Endothelial cell of umbilical vein (primary cell): ENCODE results near the gene FANCF. TPM values are rescaled to one million over a fixed set of nuclear protein-coding genes. Genes with fewer than 3 reads are reported as not detected.

Source experiments
- BruUV-seq: library from RNA; stranded (reverse); fragments of 400-500 nt; replicated peaks from 2 replicates; lab custom pipeline; 2021; lab: Mats Ljungman, UMichigan
- CTCF ChIA-PET: fragments of 300-600, 350-600 bp; sonication (Branson Sonifier 250); formaldehyde crosslinking; loops from one replicate; lab custom pipeline; 2021; ENCODE audit warnings: antibody characterized with exemption, inconsistent platforms; lab: Charles Lee
- POLR2A ChIA-PET: fragments of 300-600, 350-600 bp; sonication (Branson Sonifier 250); formaldehyde crosslinking; loops from one replicate; lab custom pipeline; 2021; ENCODE audit warnings: antibody characterized with exemption, inconsistent platforms; lab: Charles Lee
- DNase-seq: peaks from one replicate; pipeline ENCODE4 v3.0.0-alpha.2; 2011; ENCODE audit warnings: low read depth, low spot score
- FAIRE-seq: peaks from 2 replicates; lab custom pipeline; 2011; peaks lifted over from hg19 to GRCh38; lab: Jason Lieb, UNC
- H2AFZ ChIP-seq: 2 replicates; pipeline ENCODE4 v1.6.0; 2012; ENCODE audit warnings: low read depth, low read length, control low read depth, inconsistent platforms
- H3K27ac ChIP-seq: 2 replicates; pipeline ENCODE4 v1.5.1; 2011; ENCODE audit warnings: low read depth, mild to moderate bottlenecking, control low read depth, low read length, moderate library complexity; ENCODE audit not compliant: insufficient read depth
- H3K27me3 ChIP-seq, 2 experiments: 2 replicates each; pipeline versions ENCODE4 v1.6.0 to v1.6.1; 2011; ENCODE audit warnings: low read length in 2 of 2, mixed read lengths in 1 of 2; ENCODE audit not compliant: control insufficient read depth in 2 of 2, insufficient read depth in 2 of 2
- H3K36me3 ChIP-seq, 2 experiments: 2 replicates in 1 of 2; 3 replicates in 1 of 2; pipeline ENCODE4 v1.5.1; 2011; ENCODE audit warnings: low read length in 2 of 2, mild to moderate bottlenecking in 1 of 2, moderate library complexity in 1 of 2; ENCODE audit not compliant: control insufficient read depth in 2 of 2, insufficient read depth in 2 of 2; ENCODE audit errors: extremely low read depth in 1 of 2
- H3K4me1 ChIP-seq: 3 replicates; pipeline ENCODE4 v1.5.1; 2011; ENCODE audit warnings: mild to moderate bottlenecking, low read length; ENCODE audit not compliant: control insufficient read depth, insufficient read depth; ENCODE audit errors: extremely low read depth
- H3K4me2 ChIP-seq: 2 replicates; pipeline ENCODE4 v1.6.1; 2011; ENCODE audit warnings: low read length, control low read depth, mixed read lengths; ENCODE audit not compliant: insufficient read depth
- H3K4me3 ChIP-seq, 3 experiments: fragments of 200-600 bp in 1 of 3; sonication (generic), shearing (Covaris generic) in 1 of 3; replicated peaks in 1 of 3; 2 replicates each; pipeline ENCODE4 v1.5.1; 2011 to 2016; ENCODE audit warnings: control low read depth in 3 of 3, low read length in 3 of 3, mild to moderate bottlenecking in 2 of 3, inconsistent platforms in 1 of 3, low read depth in 1 of 3, moderate library complexity in 1 of 3; ENCODE audit not compliant: insufficient read depth in 1 of 3
- H3K79me2 ChIP-seq: 2 replicates; pipeline ENCODE4 v1.6.0; 2012; ENCODE audit warnings: low read length, inconsistent platforms; ENCODE audit not compliant: control insufficient read depth, insufficient read depth
- H3K9ac ChIP-seq: replicated peaks from 2 replicates; pipeline ENCODE3; 2011; ENCODE audit warnings: low read length, control low read depth; ENCODE audit not compliant: insufficient read depth; ENCODE audit errors: extremely low read depth
- H3K9me1 ChIP-seq: replicated peaks from 3 replicates; pipeline ENCODE4 v1.6.0; 2011; ENCODE audit warnings: mild to moderate bottlenecking, low read length; ENCODE audit not compliant: control insufficient read depth, insufficient read depth; ENCODE audit errors: extremely low read depth
- H3K9me3 ChIP-seq: replicated peaks from 2 replicates; pipeline ENCODE4 v1.5.1; 2012; ENCODE audit warnings: low read length, inconsistent platforms; ENCODE audit not compliant: control insufficient read depth, insufficient read depth
- H4K20me1 ChIP-seq: replicated peaks from 2 replicates; pipeline ENCODE3; 2011; ENCODE audit warnings: mild to moderate bottlenecking, low read length; ENCODE audit not compliant: control insufficient read depth, insufficient read depth; ENCODE audit errors: extremely low read depth
- EZH2 ChIP-seq: IDR thresholded peaks from 2 replicates; pipeline ENCODE4 v1.6.1; 2012; ENCODE audit warnings: borderline replicate concordance, low read depth, mild to moderate bottlenecking, moderate library complexity, low read length, inconsistent platforms; ENCODE audit not compliant: severe bottlenecking
- FOS ChIP-seq: IDR thresholded peaks from 2 replicates; pipeline ENCODE4 v1.6.1; 2011; ENCODE audit warnings: mild to moderate bottlenecking, low read length, moderate library complexity, borderline replicate concordance; ENCODE audit not compliant: insufficient read depth
- GATA2 ChIP-seq: IDR thresholded peaks from 2 replicates; pipeline ENCODE4 v1.7.0; 2011; ENCODE audit warnings: low read depth, mild to moderate bottlenecking, moderate library complexity, mixed read lengths, low read length; ENCODE audit not compliant: insufficient read length, insufficient read depth
- JUN ChIP-seq: IDR thresholded peaks from 2 replicates; pipeline ENCODE4 v1.6.1; 2011; ENCODE audit warnings: borderline replicate concordance, low read depth; ENCODE audit not compliant: insufficient read length, insufficient read depth
- MYC ChIP-seq: IDR thresholded peaks from one replicate; pipeline ENCODE4 v1.6.1; 2011; ENCODE audit warnings: mild to moderate bottlenecking, low read depth, low read length
- POLR2A ChIP-seq: IDR thresholded peaks from 2 replicates; pipeline ENCODE4 v1.6.1; 2012; ENCODE audit warnings: low read depth, mild to moderate bottlenecking, control low read depth, low read length
- POLR2AphosphoS5 ChIP-seq: IDR thresholded peaks from 2 replicates; pipeline ENCODE4 v1.6.1; 2012; ENCODE audit warnings: low read depth, mild to moderate bottlenecking, control low read depth, low read length, moderate library complexity; ENCODE audit not compliant: insufficient read depth
- dilution Hi-C: fragments of 300-500 bp; cut with MboI; formaldehyde crosslinking; loops from one replicate; pipeline ENCODE4 v1.15.0; 2019; ENCODE audit warnings: low sequenced_read_pairs; ENCODE audit not compliant: extremely low pct_ligation_motif_present
- intact Hi-C: fragments of 100-400 bp; cut with micrococcal nuclease; formaldehyde crosslinking; loops from one replicate; pipeline ENCODE4 v1.10.0; 2022
- polyA plus RNA-seq, 4 experiments: library from polyadenylated mRNA; depleted of rRNA in 3 of 4; stranded (reverse) in 3 of 4; unstranded in 1 of 4; fragments of >200 nt; gene quantifications; 2 replicates each; pipeline versions ENCODE4 v1.2.1 to v1.2.3, GENCODE V29; 2011 to 2012; ENCODE audit warnings: missing spikeins in 1 of 4
- total RNA-seq: library from RNA; stranded (reverse); gene quantifications from 2 replicates; pipeline ENCODE4 v1.2.3, GENCODE V29; 2021
- TF ChIP-seq, protein P1 (sequence below), 2 donors: IDR thresholded peaks; 1 replicate in 1 of 2; 2 replicates in 1 of 2; pipeline ENCODE4 v1.5.1; 2011; ENCODE audit warnings: low read length in 2 of 2, mild to moderate bottlenecking in 2 of 2, moderate library complexity in 2 of 2, control low read depth in 1 of 2, inconsistent platforms in 1 of 2, low read depth in 1 of 2; ENCODE audit not compliant: insufficient read depth in 1 of 2; ENCODE audit errors: extremely low read depth in 1 of 2

FANCF gene
- total and polyA plus RNA-seq, 2 donors (not counting 3 experiments of a cell fraction or from before 2014, with no cell fraction given): 2.6 to 7.6 TPM

- TF ChIP-seq JUN (no peak), GATA2 (no peak)
- FAIRE-seq: no peak
- no peaks in the 10 kb centered on the region for H3K36me3 ChIP-seq
- H2AFZ ChIP-seq: no peak overlapping the region
- ChIA-PET POLR2A (no interaction called here), CTCF (no interaction called here)
- no peak overlapping the region for H3K27ac ChIP-seq
- H4K20me1 ChIP-seq: no peaks in the 10 kb centered on the region
- peaks cover 0 to 3% of the 10 kb centered on the region in 2 experiments for H3K27me3 ChIP-seq
- no peaks in the 10 kb centered on the region for H3K9me1 ChIP-seq
- dilution Hi-C loops (no loop called here), intact Hi-C loops (no loop called here)
- no peak for DNase-seq
- H3K4me1 ChIP-seq: no peaks in the 10 kb centered on the region
- H3K4me2 ChIP-seq: no peak overlapping the region
- no peak overlapping the region for H3K9ac ChIP-seq
- H3K79me2 ChIP-seq: no peaks in the 10 kb centered on the region
- no peaks in the 10 kb centered on the region for H3K9me3 ChIP-seq
- H3K4me3 ChIP-seq: no peak overlapping the region
- BruUV-seq: no TSS peak
Measured at GRCh38 chr11:22583963-22584492, 41.6 kb downstream of the FANCF start.

- ChIA-PET POLR2A (no interaction called here), CTCF (interaction anchor here (1.2 to 1.5 kb wide), 2 partner anchors 206 to 271 kb away, joined by 3 read pairs; no protein-coding TSS in a partner anchor)
- Histone ChIP-seq H2AFZ (no peak overlapping the region), H3K9ac (no peak overlapping the region), H3K79me2 (no peaks in the 10 kb centered on the region), H3K36me3 (no peaks in the 10 kb centered on the region), H3K27me3 (peaks cover 0 to under 1% of the 10 kb centered on the region in 2 experiments), H3K9me1 (no peaks in the 10 kb centered on the region), H3K4me3 (no peak overlapping the region), H3K4me1 (no peaks in the 10 kb centered on the region), H4K20me1 (no peaks in the 10 kb centered on the region), H3K4me2 (no peak overlapping the region), H3K27ac (no peak overlapping the region), H3K9me3 (no peaks in the 10 kb centered on the region)
- intact Hi-C loops: no loop called here
- DNase-seq (no peak), FAIRE-seq (no peak)
- dilution Hi-C loops: no loop called here
- BruUV-seq: no TSS peak
- TF ChIP-seq, protein P1, sequence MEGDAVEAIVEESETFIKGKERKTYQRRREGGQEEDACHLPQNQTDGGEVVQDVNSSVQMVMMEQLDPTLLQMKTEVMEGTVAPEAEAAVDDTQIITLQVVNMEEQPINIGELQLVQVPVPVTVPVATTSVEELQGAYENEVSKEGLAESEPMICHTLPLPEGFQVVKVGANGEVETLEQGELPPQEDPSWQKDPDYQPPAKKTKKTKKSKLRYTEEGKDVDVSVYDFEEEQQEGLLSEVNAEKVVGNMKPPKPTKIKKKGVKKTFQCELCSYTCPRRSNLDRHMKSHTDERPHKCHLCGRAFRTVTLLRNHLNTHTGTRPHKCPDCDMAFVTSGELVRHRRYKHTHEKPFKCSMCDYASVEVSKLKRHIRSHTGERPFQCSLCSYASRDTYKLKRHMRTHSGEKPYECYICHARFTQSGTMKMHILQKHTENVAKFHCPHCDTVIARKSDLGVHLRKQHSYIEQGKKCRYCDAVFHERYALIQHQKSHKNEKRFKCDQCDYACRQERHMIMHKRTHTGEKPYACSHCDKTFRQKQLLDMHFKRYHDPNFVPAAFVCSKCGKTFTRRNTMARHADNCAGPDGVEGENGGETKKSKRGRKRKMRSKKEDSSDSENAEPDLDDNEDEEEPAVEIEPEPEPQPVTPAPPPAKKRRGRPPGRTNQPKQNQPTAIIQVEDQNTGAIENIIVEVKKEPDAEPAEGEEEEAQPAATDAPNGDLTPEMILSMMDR (IDR thresholded peaks at IDR 0.05; ENCODE audit: extremely low read depth in 1 of 2, insufficient read depth in 1 of 2, low read depth in 1 of 2, low read length in 2 of 2): no peak
- TF ChIP-seq MYC (no peak), FOS (no peak), EZH2 (no peak), POLR2AphosphoS5 (no peak), JUN (no peak), POLR2A (no peak)
Measured at GRCh38 chr11:22582151-22582410, 43.5 kb downstream of the FANCF start.
